Measurements from ENCODE around the gene EI24.

DNA sequence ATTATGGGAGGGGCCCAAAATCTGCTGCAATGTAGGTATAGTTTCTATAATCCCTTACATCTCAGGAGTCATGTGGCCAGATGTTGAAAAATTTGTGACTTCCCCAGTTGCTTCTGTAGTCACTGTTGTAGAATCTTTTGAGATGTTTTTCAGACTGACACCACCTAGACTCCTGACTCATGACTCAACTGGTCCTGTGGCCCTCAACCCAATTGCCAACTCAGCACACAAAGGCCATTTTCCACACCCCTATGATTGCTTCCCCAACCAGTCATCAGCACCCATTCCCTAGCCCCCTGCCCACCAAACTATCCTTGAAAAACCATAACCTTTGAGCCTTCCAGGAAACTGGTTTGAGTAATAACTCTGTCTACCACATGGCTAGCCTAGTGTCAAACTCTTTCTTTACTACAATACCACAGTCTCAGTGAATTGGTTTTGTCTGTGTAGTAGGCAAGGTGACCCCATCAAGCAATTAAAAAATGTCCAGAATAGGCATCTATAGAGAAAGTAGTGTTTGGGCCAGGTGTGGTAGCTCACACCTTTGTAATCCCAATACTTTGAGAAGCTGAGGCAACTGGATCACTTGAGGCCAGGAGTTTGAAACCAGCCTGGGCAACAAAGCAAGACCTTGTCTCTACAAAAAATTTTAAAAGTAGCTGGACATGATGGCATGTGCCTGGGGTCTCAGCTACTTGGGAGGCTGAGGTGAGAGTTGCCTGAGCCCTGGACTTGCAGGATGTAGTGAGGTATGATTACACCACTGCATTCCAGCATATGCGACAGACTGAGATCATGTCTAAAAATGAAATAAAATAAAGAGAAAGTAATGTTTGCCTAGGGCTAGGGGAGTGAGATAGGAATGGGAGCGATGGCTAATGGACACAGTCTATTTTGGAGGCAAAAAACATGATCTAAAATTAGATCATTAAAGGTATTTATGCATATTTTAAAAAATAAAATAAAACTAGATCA, 49.1 kb upstream of the EI24 start:
- TF ChIP-seq, protein P1, sequence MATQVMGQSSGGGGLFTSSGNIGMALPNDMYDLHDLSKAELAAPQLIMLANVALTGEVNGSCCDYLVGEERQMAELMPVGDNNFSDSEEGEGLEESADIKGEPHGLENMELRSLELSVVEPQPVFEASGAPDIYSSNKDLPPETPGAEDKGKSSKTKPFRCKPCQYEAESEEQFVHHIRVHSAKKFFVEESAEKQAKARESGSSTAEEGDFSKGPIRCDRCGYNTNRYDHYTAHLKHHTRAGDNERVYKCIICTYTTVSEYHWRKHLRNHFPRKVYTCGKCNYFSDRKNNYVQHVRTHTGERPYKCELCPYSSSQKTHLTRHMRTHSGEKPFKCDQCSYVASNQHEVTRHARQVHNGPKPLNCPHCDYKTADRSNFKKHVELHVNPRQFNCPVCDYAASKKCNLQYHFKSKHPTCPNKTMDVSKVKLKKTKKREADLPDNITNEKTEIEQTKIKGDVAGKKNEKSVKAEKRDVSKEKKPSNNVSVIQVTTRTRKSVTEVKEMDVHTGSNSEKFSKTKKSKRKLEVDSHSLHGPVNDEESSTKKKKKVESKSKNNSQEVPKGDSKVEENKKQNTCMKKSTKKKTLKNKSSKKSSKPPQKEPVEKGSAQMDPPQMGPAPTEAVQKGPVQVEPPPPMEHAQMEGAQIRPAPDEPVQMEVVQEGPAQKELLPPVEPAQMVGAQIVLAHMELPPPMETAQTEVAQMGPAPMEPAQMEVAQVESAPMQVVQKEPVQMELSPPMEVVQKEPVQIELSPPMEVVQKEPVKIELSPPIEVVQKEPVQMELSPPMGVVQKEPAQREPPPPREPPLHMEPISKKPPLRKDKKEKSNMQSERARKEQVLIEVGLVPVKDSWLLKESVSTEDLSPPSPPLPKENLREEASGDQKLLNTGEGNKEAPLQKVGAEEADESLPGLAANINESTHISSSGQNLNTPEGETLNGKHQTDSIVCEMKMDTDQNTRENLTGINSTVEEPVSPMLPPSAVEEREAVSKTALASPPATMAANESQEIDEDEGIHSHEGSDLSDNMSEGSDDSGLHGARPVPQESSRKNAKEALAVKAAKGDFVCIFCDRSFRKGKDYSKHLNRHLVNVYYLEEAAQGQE (IDR thresholded peaks at IDR 0.05; ENCODE audit: unreplicated experiment) = no peak
- TF ChIP-seq EZH2 (IDR thresholded peaks at IDR 0.05; ENCODE audit: low read depth, unreplicated experiment) (no peak), POLR2AphosphoS5 (IDR thresholded peaks at IDR 0.05; ENCODE audit: low read depth) (no peak), EZH2phosphoT487 (IDR thresholded peaks at IDR 0.05; ENCODE audit: unreplicated experiment) (no peak), ZNF114 (CRISPR knock-in tag; IDR thresholded peaks at IDR 0.05) (no peak)
- TF ChIP-seq, protein P2, sequence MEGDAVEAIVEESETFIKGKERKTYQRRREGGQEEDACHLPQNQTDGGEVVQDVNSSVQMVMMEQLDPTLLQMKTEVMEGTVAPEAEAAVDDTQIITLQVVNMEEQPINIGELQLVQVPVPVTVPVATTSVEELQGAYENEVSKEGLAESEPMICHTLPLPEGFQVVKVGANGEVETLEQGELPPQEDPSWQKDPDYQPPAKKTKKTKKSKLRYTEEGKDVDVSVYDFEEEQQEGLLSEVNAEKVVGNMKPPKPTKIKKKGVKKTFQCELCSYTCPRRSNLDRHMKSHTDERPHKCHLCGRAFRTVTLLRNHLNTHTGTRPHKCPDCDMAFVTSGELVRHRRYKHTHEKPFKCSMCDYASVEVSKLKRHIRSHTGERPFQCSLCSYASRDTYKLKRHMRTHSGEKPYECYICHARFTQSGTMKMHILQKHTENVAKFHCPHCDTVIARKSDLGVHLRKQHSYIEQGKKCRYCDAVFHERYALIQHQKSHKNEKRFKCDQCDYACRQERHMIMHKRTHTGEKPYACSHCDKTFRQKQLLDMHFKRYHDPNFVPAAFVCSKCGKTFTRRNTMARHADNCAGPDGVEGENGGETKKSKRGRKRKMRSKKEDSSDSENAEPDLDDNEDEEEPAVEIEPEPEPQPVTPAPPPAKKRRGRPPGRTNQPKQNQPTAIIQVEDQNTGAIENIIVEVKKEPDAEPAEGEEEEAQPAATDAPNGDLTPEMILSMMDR (conservative IDR thresholded peaks at IDR 0.05; ENCODE audit: low read depth in 2 of 2) = no peak
